AG04449 (cell line): Measurements from ENCODE around the gene PROX2.

Experiments
- CTCF ChIA-PET: fragments of 350-600 bp; formaldehyde crosslinking; extraction: SDS; loops from one replicate; lab custom pipeline; 2021; ENCODE audit warnings: antibody characterized with exemption; lab: Yijun Ruan, JAX
- POLR2A ChIA-PET: fragments of 400-600, 350-600 bp; formaldehyde crosslinking; extraction: SDS; loops from one replicate; lab custom pipeline; 2020; ENCODE audit warnings: antibody characterized with exemption, inconsistent platforms; lab: Yijun Ruan, JAX
- DNase-seq: peaks from one replicate; pipeline ENCODE4 v3.0.0-alpha.2; 2010; ENCODE audit warnings: low read depth, low spot score
- H3K4me3 ChIP-seq: 2 replicates; pipeline ENCODE4 v1.5.1; 2011; ENCODE audit warnings: low read depth, mild to moderate bottlenecking, control low read depth, low read length
- TF ChIP-seq, protein P1 (sequence below): IDR thresholded peaks from one replicate; pipeline ENCODE4 v1.5.1; 2011; ENCODE audit warnings: mild to moderate bottlenecking, moderate library complexity, low read length, control low read depth, inconsistent platforms; ENCODE audit not compliant: insufficient read depth; ENCODE audit errors: missing control alignments

The PROX2 gene

DNA sequence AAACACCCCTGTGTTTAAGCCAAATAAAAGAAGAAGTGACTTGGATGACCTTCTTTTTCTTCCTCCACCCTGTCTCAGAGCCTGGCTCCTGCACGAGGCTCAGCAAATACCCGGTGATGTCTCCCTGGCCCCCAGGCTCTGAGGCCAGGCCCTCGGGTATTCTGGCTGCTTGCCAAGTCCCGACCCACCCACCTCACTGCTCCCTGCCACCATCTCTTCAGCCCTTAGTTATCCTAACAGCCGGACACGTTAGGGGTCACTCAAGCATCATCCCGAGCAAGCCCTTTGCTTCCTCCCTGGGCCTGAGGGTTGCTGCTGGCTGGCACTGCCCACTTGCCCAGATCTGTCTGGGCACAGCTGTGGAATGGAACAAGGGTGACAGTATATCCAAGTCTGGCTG is 39.9 kb upstream of the PROX2 start:
- no peak for DNase-seq
- TF ChIP-seq, protein P1, sequence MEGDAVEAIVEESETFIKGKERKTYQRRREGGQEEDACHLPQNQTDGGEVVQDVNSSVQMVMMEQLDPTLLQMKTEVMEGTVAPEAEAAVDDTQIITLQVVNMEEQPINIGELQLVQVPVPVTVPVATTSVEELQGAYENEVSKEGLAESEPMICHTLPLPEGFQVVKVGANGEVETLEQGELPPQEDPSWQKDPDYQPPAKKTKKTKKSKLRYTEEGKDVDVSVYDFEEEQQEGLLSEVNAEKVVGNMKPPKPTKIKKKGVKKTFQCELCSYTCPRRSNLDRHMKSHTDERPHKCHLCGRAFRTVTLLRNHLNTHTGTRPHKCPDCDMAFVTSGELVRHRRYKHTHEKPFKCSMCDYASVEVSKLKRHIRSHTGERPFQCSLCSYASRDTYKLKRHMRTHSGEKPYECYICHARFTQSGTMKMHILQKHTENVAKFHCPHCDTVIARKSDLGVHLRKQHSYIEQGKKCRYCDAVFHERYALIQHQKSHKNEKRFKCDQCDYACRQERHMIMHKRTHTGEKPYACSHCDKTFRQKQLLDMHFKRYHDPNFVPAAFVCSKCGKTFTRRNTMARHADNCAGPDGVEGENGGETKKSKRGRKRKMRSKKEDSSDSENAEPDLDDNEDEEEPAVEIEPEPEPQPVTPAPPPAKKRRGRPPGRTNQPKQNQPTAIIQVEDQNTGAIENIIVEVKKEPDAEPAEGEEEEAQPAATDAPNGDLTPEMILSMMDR: no peak
- ChIA-PET CTCF (interaction anchor here (1.5 to 6.9 kb wide), 3 partner anchors 9 to 173 kb away, joined by 4 to 79 read pairs (median 61); no protein-coding TSS in a partner anchor), POLR2A (no interaction called here)
- no peak overlapping the region for H3K4me3 ChIP-seq

DNA sequence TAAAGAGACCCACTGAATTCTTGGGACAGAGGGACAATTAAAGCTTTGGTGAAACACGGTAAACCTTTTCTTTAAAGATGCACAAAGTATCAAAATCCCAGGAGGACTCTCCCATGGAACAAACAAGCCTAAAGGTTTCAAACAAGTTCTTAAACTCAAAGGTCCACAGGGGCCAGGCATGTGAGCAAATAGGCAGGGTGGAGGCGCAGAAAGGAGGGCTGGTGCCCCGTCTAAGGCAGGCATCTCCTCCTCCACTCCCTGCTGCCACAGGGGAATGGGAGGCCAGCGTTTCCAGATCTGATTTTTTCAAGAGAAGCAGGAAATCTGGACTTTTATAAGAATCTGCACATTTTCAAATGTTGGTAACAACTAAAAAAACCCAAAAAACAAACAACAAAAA is 39.5 kb upstream of the PROX2 start:
- TF ChIP-seq, protein P1: no peak
- DNase-seq: no peak
- CTCF ChIA-PET: interaction anchor here (1.5 to 6.9 kb wide), 3 partner anchors 8 to 173 kb away, joined by 4 to 79 read pairs (median 61); no protein-coding TSS in a partner anchor
- H3K4me3 ChIP-seq: no peak overlapping the region
- POLR2A ChIA-PET: no interaction called here

DNA sequence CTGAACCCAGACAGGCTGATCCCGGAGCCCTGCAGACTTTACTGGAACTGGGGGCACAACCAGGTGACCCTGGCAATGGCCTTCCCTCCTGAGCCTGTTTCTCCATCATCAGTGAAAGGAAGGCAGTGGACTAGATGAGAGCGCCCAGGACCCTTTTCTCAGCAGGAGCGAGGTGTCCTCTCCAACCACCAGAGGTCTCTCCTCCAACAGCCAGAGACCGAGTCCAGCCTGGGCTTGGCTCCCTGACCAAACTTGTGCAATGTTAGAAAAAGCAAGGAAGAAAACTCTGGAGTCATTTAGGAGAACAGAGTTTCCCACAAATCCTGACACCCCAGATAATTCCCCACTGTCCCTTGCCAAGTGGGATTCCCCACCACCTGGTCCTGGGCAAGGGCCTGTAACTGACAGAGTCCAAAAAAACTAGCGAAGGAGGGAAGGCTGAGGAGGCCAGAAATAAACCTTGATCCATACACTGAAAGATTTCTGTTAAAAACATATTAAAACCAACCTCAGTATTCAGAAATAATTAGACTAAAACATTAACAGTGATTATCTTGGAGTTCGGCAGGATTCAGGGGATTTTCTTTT is 38.1 kb upstream of the PROX2 start:
- DNase-seq: no peak
- TF ChIP-seq, protein P1: peak; percentile 95
- CTCF ChIA-PET: interaction anchor here (5.0 kb wide), 1 partner anchor 174 kb away, joined by 79 read pairs; no protein-coding TSS in a partner anchor
- POLR2A ChIA-PET: no interaction called here
- no peak overlapping the region for H3K4me3 ChIP-seq

DNA sequence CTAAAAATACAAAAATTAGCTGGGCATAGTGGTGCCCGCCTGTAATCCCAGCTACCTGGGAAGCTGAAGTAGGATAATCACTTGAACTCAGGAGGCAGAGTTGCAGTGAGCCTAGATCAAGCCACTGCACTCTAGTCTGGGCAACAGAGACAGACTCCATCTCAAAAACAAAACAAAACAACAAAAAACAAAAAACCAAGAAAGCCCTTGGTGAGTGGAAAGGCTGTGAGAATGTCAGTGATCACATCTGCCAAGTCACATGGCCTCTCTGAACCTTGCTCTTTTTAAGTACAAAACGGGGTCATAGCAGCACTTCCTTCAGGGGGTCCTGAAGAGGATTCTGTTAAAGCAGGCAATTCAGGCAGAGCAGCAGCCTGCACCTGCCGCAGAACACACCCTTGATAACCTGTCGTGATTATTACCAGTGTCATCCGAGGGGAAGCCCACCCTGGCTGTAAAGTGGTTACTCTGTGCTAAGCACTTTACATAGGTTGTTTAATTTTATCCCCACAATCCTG is 37.5 kb upstream of the PROX2 start:
- TF ChIP-seq, protein P1: no peak
- H3K4me3 ChIP-seq: no peak overlapping the region
- no peak for DNase-seq
- CTCF ChIA-PET: interaction anchor here (0.7 to 26.3 kb wide), 5 partner anchors 9 to 389 kb away, joined by 3 to 689 read pairs (median 11); partner anchors contain the start of gene RPS6KL1
- POLR2A ChIA-PET: no interaction called here

DNA sequence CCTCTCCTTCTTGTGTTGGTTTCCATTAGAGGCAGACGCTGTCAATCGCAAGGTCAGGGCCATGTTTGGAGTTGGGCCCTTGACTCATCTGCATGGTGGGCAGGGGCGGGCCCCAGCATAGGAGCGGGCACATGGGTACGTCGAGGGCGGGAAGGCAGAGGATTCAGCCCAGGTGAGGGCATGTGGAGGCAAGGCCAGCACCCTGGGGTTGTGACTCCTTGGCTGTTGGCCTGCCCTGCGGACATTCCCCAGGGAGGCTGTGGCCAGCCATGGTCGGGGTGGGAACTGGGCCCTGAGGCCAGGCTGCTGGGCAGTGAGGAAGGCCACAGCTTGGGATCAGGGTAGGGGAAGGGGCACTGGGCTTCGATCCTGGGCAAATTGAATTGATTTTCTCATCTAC is 36.9 kb upstream of the PROX2 start:
- POLR2A ChIA-PET: no interaction called here
- no peak for DNase-seq
- CTCF ChIA-PET: interaction anchor here (0.7 to 26.3 kb wide), 7 partner anchors 8 to 389 kb away, joined by 3 to 689 read pairs (median 6); partner anchors contain the start of gene RPS6KL1

DNA sequence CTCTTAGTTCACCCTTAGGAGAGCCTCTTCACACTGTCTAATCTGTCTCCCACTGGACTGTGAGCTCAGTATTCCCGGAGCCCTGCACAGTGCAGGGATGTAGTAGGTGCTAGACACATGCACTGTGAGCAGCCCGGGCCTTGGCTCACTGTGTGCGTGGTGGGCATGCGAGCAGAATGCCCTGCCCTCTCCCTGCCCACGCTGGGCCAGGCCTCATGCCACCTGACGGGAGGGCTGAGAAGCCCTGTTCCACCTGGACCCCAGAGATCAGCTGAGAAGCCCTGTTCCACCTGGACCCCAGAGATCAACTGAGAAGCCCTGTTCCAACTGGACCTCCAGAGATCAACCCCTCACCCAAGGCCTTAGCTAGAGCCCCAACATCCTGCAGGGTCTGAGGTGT is 36.2 kb upstream of the PROX2 start:
- POLR2A ChIA-PET: no interaction called here
- TF ChIP-seq, protein P1: no peak
- CTCF ChIA-PET: interaction anchor here (0.6 to 26.3 kb wide), 10 partner anchors 8 to 390 kb away, joined by 3 to 689 read pairs (median 5); partner anchors contain the start of gene RPS6KL1
- DNase-seq: no peak
- H3K4me3 ChIP-seq: no peak overlapping the region

More for the DNA sequence above, 36.9 kb upstream of the PROX2 start:
- TF ChIP-seq, protein P1: no peak
- no peak overlapping the region for H3K4me3 ChIP-seq
